NCI-H2196 treated with DMSO at 0.1 percent for 48 hours (cell line): Measurements from ENCODE around the gene PTPRK.

Source experiments
- DNase-seq: peaks from one replicate; lab custom pipeline; 2025; ENCODE audit not compliant: unreplicated experiment; lab: John Stamatoyannopoulos, UW

Gene PTPRK

DNA sequence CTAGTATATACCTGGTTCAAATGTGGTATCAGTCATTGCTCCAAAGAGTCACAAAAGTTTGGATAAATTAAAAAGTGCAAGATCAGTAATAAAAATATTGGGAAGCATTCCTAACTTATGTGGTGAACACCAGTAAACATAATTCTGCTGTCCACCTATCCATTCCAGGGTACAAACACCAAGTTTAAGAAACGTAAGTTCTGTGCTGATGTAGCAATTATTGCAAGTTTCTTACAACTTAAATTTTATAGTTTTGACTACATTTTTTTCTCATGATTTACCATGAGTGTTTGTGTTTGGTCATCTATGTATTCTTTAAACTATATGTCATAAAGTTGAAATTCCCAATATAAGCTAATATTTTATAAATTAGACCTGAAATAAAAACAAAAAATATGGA is 364.6 kb downstream of the PTPRK start:
- DNase-seq: no peak

- no peak for DNase-seq
These were observed 367.8 kb downstream of the PTPRK start for GRCh38 chr6:128152551-128152950.

GRCh38 chr6:128150376-128150775 is 370.0 kb downstream of the PTPRK start:
- no peak for DNase-seq

DNA sequence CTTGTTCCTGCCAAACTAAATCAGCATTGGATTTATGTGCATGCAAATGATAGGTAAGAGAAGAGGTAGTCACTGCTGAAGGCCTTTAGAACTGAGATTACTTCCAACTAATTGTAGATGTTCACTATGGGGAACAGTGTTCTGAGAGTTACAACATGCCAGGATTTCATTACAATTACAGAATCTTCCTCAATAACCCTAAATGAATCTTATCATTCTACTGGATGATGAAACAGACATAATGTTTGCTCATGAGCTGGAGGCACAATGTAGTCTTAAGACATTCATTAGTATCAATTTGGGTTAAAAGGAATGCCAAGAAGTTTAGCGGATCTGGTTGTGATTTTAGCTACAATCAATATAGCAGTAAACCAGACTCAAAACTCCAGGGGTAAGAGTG is 370.6 kb downstream of the PTPRK start:
- DNase-seq: no peak

- DNase-seq: no peak
These were observed 376.1 kb downstream of the PTPRK start for GRCh38 chr6:128144320-128144719.

DNA sequence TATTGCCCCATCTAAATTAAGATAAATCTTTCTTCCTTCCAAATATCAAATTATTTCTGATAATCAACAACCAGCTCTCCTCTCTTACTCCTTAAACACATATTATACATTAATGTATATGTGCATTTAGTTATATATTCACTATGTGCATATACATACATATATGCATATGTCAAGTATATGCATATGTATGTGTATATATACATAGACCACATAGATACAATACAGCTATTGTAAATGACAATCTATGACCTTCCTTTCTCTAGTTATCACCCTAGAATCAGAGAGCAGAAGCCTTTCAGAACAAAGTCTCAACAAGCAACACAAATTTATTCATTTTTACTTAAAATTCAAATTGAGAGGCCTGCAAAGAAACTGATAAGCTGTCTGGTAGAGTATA is 378.5 kb downstream of the PTPRK start:
- DNase-seq: no peak

DNA sequence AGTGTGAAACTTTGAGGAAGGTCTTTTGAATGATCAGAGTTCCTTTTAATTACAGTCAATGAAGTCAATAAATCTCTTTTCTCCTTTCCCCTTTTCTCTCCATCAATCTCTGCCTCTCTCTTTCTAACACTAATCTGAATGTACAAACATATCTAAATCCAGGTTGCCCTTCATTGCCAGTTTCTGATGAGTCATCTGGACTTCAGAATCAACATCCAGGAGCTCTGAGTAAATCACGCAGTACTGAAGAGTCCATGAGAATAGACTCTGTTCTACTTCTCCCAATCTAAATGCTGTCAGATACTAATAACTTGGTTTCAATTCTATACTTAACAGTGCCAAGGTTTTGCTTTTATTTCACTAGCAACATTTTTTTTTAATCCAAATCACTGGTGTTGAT is 380.9 kb downstream of the PTPRK start:
- DNase-seq: no peak

- DNase-seq: no peak
These were observed 381.7 kb downstream of the PTPRK start for GRCh38 chr6:128138694-128139093.

GRCh38 chr6:128135325-128135724 is 385.1 kb downstream of the PTPRK start:
- DNase-seq: no peak

- DNase-seq: no peak
These were observed 388.8 kb downstream of the PTPRK start for GRCh38 chr6:128131566-128131965.

DNA sequence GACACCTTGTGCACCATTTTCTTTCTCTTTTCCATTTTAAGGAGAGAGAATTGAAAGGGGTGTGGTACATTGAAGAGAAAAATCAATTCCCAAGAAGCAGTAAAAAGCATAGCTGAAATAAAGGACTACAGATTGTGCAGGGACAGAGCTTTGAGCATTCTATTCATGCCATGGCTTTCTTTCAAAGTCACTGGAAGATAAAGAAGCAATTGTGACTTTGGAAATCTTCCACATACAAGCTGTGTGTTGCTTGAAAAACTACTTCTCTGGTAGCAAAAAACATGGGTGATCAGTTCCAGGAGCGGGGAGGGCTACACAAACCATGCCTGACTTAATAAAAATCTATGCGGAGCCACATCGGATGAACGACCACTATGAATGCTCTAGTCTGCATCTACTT is 389.4 kb downstream of the PTPRK start:
- no peak for DNase-seq

- no peak for DNase-seq
These were observed 390.7 kb downstream of the PTPRK start for GRCh38 chr6:128129679-128130078.

DNA sequence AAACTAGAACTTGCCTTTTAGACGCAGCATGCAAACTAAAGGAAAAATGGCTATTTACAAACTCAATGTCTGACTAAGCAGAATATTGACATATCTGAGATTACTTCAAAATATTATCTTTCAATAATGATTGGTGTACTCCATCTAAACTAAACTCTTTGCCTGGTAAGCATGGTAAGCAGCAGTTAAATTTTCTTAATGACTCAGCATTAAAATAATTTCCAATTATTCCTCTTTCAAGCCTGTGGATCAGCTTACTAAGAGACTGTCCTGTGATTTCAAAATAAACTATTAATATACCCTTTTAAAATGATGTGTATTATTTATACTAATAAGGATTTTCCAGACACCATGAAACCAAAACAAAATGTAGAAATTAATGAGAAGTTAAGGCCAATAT is 392.7 kb downstream of the PTPRK start:
- no peak for DNase-seq

- no peak for DNase-seq
These were observed 395.7 kb downstream of the PTPRK start for GRCh38 chr6:128124713-128125112.

- no peak for DNase-seq
These were observed 398.8 kb downstream of the PTPRK start for GRCh38 chr6:128121610-128122009.

- no peak for DNase-seq
These were observed 399.2 kb downstream of the PTPRK start for GRCh38 chr6:128121190-128121589.

DNA sequence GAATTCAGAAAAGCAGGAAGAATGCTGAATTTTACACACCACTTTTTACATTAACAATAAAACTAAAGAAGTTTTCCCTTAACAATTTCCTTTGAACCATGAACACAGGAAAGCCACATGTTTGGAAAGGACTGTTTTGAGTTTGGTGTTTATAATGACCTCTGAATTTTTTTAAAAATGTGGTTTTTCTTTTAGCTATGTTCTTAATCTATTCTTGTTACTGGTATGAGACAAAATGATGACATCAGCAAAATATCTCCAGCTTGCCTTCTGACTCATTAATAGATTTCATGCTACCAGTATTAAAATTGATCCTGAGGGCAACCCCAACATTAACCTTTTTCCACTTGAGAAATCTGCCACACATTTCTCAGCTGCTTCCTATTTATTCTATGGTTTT is 402.0 kb downstream of the PTPRK start:
- no peak for DNase-seq

GRCh38 chr6:128117916-128118315 is 402.5 kb downstream of the PTPRK start:
- no peak for DNase-seq

GRCh38 chr6:128114164-128114563 is 406.2 kb downstream of the PTPRK start:
- DNase-seq: no peak

DNA sequence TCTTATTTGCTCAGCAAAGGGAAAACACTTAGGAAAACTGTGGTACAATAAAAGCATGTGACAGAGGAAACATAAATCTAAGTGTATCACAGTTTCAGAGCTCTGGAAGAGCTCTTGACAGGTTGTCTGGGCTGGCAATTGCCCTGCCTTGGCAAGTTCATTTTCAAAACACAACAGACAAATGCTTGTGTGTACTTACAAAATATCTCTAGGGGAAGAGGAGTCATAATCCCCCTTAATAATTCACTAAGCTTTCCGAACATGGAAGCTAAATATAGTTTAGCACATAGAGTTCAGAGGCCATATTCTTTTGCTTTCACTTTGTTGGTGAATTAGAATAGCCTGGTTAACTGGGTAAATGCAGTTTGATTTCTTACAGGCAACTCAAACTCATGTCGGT is 407.9 kb downstream of the PTPRK start:
- DNase-seq: no peak

DNA sequence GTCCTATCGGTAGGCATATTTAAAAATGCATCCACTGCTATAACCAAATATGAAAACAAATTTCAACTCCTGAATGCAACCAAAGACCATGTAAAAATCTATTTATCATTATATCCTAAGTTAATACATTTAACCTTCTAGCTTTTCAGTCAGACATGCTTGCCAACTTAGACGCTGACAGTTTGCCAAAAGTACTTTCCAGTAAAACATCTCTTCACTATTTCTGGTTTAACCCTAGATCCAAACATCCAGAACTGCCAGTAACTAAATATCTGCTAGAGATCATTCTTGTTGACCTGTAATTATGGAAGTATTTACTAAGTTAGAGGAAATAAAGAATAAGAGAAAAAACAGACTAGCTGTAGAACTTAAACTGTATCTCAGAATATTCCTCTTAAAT is 409.3 kb downstream of the PTPRK start:
- no peak for DNase-seq

GRCh38 chr6:128107682-128108081 is 412.7 kb downstream of the PTPRK start:
- DNase-seq: no peak

- DNase-seq: no peak
These were observed 420.7 kb downstream of the PTPRK start for GRCh38 chr6:128099571-128100197.
